Amygdala (tissue), 56 donors: Measurements from ENCODE around the gene SOX10.
"Not testable (repeated sequence)": the region's sequence is repeated elsewhere in the genome, so short reads cannot be mapped to it uniquely, and the experiment has no call there.

Experiments used
- DNase-seq, 56 donors: peaks; one replicate each; lab custom pipeline; 2025; lab: John Stamatoyannopoulos, UW

The SOX10 gene

GRCh38 chr22:37989146-37990045, 5.0 kb upstream of the SOX10 start:
- no peak for DNase-seq

DNA sequence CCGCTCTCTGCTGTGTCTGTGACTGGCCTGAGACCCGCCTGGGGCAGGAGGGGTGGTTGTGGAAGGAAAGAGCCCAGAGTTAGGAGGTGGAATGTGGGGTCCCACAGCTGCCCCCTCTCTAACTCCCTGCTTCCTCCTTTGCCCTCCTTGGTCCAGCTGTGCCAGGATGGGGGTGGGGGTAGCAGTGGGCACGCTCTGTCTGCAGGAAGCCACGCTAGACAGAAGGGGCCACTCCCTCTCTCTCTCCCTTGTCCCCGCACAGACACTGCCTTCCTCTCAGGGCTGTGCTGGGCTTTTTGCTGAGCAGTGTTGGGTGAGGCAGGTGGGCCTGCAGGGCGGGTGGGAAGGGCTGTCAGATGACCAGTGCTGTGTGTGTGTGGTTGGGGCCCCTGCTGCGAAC, 2.0 kb upstream of the SOX10 start:
- DNase-seq, result peak in 1 of 56 donors; percentile 67

DNA sequence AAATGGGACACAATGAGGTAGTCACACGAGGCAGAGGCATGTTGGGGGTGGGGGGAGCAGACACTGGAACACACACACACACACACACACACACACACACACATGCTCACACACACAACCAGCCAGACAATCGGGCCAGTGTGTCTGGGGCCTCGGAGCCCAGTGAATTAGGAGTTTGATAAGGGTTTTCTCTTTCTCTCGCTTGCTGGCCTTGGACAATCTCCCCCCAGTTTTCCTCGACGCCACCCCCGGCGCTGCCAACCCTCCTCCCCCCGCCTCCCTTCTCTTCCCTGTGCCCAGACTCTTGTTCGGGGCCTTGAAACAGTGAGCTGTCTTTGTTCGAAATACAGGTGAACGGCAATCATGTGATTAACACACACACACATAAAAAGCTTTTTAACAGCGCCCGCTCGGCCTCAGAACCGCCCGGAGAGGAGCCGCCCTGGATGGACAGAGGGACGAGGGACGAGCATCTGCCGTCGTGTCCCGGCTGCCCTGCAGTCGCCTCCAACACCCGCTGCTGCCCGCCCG, 1.5 kb upstream of the SOX10 start:
- DNase-seq, result peak in 52 of 56 donors; percentile 42 to 92 (median 78)

DNA sequence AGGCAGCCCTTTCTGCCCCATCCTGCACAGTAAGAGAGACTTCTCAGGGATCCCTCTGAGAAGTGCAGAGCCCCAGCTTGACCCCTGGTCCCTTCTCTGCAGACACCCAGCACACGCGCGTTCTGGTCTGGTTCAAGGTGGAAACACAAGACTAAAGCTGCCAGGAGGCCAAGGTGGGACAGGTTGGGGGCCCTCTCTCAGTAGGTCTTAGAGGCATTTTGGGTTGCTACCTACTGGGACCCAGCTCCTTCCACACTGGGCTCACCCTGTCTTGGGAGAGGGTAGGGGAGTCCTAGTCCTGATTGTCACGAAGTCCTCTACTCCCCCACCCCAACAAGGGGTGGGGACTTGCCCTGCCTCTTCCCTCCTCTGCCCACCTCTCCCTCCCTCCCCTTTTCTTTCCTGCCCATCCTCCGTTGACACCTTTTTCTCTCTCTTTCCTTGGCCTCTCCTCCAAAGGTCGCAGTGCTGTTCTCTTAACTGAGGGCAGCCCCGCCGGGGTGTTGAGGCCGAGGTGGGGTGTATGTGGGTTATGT, 763 bp upstream of the SOX10 start:
- no peak for DNase-seq

DNA sequence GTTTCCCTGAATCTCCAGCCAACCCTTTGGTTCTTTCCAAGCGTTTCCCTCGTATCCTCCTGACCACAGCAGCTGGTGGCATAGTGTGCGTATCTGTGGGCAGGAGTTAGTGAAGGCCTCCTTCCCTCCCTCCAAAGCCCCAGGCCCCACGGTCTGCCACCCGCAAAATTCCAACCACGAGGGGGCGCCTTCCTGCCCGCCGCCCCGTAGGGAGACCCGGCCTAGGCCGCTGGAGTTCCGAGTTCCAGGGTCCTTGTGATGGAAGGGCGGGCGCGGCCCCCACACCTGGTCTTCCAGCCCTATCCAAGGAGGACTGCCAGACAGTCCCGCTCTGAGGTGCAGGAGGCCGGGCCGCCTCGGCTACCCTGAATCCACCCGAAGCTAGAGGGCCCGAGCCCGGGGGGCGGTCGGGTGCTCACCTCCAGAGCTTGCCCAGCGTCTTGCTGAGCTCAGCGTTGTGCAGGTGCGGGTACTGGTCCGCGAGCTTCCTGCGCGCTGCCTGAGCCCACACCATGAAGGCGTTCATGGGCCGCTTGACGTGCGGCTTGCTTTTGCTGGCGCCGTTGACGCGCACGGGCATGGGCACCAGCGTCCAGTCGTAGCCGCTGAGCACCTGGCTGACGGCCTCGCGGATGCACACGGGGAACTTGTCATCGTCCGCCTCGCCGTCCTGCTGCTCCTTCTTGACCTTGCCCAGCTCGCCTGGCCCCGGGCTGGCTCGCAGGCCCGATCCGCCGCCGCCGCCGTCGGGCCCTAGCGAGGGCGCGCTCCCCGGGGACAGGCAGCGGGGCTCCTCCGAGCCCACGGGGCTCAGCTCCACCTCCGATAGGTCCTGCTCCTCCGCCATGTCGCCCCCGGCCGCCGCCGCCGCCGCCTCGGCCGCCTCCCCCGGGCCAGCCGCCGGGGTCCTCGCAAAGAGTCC, 1.2 kb downstream of the SOX10 start:
- peak in 5 of 56 donors; percentile 21 to 60 (median 31) for DNase-seq

GRCh38 chr22:37982151-37982785, 2.1 kb downstream of the SOX10 start:
- no peak for DNase-seq

- DNase-seq, result no peak
Measured at GRCh38 chr22:37981282-37982011, 2.9 kb downstream of the SOX10 start.

DNA sequence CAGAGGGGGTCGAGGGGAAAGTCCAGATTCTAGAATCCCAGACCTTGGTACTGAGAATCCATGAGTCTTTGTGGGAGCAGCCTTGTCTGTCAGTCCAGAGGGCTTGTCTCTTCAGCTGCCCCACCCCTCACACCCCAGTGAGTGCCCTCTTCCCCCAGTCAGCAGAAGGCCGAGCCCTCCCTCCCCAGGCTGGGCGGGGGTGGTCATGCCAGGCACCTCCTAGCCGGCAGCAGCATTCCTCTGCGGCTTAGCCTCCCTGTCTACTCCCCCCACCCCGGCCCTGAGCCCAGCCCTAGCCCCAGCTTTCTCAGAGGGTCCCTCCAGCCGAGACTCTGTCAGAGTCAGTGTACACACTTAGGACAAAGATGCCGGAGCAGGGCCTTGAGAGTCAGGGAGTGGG, 4.6 kb downstream of the SOX10 start:
- DNase-seq, result peak in 17 of 56 donors; percentile 23 to 66 (median 46)

DNA sequence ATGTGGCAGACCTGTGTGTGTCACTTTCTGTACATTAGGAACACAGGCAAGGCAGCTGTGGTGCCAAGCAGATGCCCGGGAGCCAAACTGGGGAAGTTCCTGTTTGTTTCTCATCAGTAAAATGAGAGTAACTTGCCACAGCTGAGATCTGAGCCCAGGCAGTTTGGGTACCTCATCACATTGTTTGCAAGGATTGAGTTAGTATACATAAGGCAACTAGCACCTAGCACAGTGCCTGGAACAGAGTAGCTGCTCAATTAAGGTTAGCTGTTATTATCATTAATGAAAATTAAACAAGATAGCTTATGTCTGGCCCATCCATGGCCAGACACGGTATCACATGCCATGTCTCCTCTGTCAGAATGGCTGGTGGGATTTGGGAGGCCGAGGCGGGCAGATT, 7.8 kb downstream of the SOX10 start:
- DNase-seq, result no peak

GRCh38 chr22:37976022-37976421, 8.3 kb downstream of the SOX10 start:
- not testable (repeated sequence) for DNase-seq

- no peak for DNase-seq
Measured at GRCh38 chr22:37975153-37975552, 9.2 kb downstream of the SOX10 start.

- no peak for DNase-seq
Measured at GRCh38 chr22:37973271-37974170, 10.8 kb downstream of the SOX10 start.

- DNase-seq, result peak in 6 of 56 donors; percentile 22 to 80 (median 43)
Measured at GRCh38 chr22:37972527-37972926, 11.8 kb downstream of the SOX10 start.

- peak in 3 of 56 donors; percentile 31 to 39 (median 39) for DNase-seq
Measured at GRCh38 chr22:37971475-37972434, 12.6 kb downstream of the SOX10 start.

DNA sequence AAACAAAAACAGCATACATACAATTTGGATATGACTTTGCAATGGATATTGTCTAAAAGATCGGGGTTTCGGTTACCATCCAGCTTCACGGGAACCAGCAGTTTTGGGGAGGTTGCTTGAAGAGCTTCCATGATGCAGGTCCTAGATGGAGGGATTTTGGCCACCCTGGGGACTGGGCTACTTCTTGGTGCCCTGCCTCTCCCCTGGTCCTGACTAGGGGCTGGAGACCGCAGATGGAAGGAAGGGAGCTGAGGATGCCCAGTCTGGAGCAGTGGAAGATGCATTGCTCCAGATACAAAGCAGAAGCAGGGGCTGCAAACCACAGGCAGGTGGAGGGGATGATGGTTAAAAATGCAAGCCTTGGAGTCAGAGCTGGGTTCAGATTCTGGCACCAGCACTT, 13.5 kb downstream of the SOX10 start:
- DNase-seq, result no peak

DNA sequence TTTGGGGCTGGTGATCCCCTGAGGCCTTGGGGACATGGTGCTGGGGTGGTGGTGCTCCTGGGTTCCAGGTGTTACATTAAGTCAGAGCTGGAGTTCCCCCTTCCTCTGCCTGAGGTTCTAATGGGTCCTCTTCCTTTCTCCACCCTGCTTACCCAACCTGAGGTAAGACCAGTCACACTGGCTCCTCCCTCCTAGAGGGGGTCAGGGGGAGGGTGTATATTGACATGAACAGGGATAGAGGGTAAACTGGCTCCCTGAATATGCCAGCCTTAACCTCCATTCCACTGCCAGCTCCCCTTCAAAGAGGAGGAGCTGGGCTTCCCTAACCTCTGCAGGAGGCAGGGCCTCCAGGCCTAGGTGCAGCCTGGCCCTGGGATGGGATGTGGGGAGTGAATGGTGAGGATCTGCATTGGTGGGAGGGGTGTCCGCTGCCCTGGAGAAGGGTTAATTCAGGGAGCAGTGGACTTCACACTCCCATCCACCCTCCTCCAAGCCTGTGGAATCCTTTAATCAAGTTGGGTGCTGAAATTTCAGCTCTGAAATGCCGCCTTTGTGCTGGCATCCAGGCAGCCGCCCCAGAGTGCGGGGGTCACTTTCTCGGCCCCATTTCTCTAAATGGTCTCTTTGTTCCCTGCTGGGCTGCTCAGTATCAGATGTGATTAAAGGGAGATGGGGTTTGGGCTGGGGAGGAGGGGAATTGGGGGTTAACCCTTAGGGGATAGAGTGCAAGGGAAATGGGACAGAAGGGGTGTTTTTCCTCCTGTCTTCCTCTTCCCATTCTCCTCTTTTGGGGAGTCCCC, 15.7 kb downstream of the SOX10 start:
- DNase-seq, result peak in 48 of 56 donors; percentile 21 to 88 (median 64)
